ENCODE data around the gene CRYAB.

DNA sequence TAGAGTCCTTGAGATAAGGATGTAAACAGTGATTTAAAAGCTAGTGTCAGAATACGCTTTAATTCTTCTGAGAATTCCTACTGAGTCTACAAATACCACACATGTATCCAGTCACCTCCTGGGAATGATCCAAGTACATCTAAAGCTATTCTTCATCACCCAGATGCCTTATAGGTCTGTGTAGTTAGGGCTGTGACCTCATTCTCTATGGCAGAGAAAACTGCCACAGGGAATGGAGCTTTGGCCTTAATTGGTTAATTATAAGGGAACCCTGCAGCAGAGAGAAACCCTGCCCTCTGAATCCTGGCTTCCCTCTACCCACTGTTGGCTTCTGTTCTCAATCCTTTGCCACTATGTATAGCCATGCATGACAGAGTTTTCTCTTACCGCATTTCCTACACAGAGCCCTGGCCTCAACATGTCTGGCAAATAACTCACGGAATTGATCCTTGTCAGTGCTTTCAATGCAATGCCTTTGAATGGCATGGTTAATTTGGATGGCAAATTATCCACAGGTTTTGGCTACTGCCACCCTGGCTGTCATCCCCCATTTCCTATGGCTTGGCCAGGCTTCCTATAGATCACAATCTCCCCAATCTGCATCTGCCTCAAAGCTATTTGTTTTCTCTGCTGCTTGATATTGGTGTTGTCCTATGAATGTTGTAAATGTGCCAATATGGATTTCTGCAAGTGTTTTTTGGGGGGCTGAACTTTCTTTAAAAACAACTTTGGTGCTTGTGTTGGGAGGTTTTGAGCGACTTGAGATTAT lies 28.4 kb upstream of the CRYAB start:
- TF ChIP-seq, protein P1, sequence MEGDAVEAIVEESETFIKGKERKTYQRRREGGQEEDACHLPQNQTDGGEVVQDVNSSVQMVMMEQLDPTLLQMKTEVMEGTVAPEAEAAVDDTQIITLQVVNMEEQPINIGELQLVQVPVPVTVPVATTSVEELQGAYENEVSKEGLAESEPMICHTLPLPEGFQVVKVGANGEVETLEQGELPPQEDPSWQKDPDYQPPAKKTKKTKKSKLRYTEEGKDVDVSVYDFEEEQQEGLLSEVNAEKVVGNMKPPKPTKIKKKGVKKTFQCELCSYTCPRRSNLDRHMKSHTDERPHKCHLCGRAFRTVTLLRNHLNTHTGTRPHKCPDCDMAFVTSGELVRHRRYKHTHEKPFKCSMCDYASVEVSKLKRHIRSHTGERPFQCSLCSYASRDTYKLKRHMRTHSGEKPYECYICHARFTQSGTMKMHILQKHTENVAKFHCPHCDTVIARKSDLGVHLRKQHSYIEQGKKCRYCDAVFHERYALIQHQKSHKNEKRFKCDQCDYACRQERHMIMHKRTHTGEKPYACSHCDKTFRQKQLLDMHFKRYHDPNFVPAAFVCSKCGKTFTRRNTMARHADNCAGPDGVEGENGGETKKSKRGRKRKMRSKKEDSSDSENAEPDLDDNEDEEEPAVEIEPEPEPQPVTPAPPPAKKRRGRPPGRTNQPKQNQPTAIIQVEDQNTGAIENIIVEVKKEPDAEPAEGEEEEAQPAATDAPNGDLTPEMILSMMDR (IDR thresholded peaks at IDR 0.05; ENCODE audit: low read depth, low read length), result no peak
- TF ChIP-seq EZH2phosphoT487 (IDR thresholded peaks at IDR 0.05; ENCODE audit: low read depth), result no peak

Measured in OCI-LY3 (cell line).